G401 (cell line): ENCODE measurements around the gene KRTAP10-1. TPM values are rescaled to one million over a fixed set of nuclear protein-coding genes. Genes with fewer than 3 reads are reported as not detected.
"Not testable (repeated sequence)": the region's sequence is repeated elsewhere in the genome, so short reads cannot be mapped to it uniquely, and the experiment has no call there.

Experiments used
- DNase-seq: peaks from one replicate; pipeline ENCODE4 v3.0.0-alpha.2; 2015; ENCODE audit warnings: low spot score
- in situ Hi-C: cut with HindIII; loops from 2 replicates; pipeline ENCODE4 v1.10.0; 2016; ENCODE audit warnings: low sequenced_read_pairs, mixed read lengths
- total RNA-seq: library from RNA; depleted of rRNA; stranded (reverse); fragments of >200 nt; shearing (Covaris generic); gene quantifications from 2 replicates; pipeline ENCODE4 v1.2.3, GENCODE V29; 2014; rRNA removed

The KRTAP10-1 gene
- total RNA-seq = not detected in 2 replicates

DNA sequence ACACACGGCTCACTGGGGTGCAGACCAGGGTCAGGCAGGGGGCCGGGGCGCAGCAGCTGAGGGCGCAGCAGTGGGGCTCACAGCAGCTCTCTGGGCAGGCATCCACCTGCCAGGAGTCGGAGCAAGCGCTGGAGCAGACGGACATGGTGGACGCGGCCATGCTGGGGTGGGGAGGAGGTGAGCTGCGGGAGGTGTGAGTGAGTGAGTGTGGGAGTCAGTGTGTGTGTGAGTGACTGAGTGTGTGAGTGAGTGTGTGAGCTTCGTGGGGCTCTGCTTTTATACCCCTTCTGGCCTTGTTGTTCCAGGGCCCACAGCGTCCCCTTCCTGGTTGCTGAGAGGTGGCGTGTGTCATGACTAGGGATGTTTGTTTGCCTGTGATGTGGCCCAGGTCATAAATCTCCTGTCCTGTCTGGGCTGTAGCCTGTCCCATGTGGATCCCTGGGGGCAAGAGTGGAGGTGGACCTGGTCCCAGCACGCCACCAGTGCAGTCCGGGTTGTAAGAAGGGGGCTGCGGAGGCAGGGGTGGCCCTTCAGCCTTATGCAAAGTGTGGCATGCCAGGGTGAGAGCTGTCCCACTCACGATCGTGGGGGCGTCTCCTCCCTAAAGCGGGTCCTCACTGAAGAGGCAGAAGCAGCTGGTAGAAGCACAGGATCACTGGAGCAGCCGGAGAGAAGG is at the start of gene KRTAP10-1:
KRTAP10-1 (minus strand) TSS at position 205 of the 676 bp plus-strand sequence; CDS start at position 160, 45 bp downstream.
- in situ Hi-C loops = no loop called here

DNA sequence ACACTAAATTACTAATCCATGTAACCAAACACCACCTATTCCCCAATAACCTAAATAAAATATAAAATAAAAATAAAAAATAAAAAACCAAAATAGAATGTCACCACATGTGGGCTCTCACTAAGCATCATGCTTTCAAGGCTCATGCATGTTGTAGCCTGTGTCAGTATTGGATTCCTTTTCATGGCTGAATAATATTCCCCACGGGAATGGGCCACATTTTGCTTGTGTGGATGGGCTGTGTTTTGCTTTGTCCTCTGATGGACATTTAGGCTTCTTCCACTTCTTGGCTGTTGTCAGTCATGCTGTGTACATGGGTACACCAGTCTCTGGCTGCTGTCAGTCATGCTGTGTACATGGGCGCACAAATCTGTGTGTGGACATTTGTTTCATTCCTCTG is 49.1 kb upstream of the KRTAP10-1 start:
- no peak for DNase-seq
- in situ Hi-C loops = no loop called here

More for the DNA sequence above, at the start of gene KRTAP10-1:
- DNase-seq = no peak

GRCh38 chr21:44585892-44586291 is 45.9 kb upstream of the KRTAP10-1 start:
- no peak for DNase-seq
- in situ Hi-C loops = no loop called here

DNA sequence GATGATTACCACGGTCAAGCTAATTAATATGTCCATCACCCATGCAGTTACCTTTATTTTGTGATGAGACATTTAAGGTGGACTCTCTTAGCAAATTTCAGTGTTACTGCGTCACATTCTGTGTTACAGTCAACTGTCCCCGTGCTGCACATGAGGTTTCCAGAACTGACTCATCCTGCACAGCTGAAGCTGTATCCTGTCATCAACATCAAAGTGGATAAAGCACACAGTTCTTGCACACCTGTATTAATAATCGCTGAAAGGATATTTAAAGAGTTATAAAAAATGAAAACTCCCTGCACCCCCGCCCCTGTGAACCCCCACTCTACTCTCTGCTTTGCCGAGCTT is 43.8 kb upstream of the KRTAP10-1 start:
- in situ Hi-C loops = no loop called here
- no peak for DNase-seq

- no peak for DNase-seq
- in situ Hi-C loops = no loop called here
Observed at GRCh38 chr21:44583089-44583799, 43.2 kb upstream of the KRTAP10-1 start.

DNA sequence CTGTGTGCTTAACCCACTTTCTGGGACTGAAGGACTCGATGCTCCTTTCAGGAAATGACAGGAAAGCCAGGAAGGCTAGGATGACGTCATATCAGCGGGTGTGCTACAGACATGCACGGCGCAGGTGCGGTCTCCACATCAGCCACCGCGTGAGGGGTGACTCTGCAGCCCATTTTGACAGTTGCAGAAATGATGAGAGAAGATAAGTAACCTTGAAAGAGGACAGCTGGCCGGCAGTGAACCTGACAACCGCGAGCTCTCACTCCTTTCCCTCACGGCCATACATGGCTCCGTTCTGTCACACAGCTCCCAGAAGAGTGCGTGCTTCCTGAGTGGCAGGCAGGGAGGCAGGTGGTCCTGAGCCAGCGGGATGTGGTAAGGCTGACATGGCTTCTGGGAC is 42.1 kb upstream of the KRTAP10-1 start:
- in situ Hi-C loops = no loop called here
- no peak for DNase-seq

GRCh38 chr21:44581158-44581557 is 41.2 kb upstream of the KRTAP10-1 start:
- in situ Hi-C loops = no loop called here
- DNase-seq = no peak

GRCh38 chr21:44580231-44580821 is 40.3 kb upstream of the KRTAP10-1 start, which contains the start of gene KRTAP10-5:
TSS of gene KRTAP10-5 (minus strand) at chr21:44580604. CDS start at chr21:44580578, 26 bp downstream.
- in situ Hi-C loops, DNase-seq: not testable (repeated sequence)

- in situ Hi-C loops = no loop called here
- DNase-seq = peak; percentile 36
Observed at GRCh38 chr21:44579833-44580144, 39.8 kb upstream of the KRTAP10-1 start.

GRCh38 chr21:44579056-44579832 is 39.2 kb upstream of the KRTAP10-1 start:
- no peak for DNase-seq
- in situ Hi-C loops = no loop called here

GRCh38 chr21:44578371-44579055 is 38.5 kb upstream of the KRTAP10-1 start:
- in situ Hi-C loops = no loop called here
- DNase-seq = no peak

- in situ Hi-C loops = no loop called here
- no peak for DNase-seq
Observed at GRCh38 chr21:44576025-44576420, 36.0 kb upstream of the KRTAP10-1 start.

- no peak for DNase-seq
- in situ Hi-C loops = no loop called here
Observed at GRCh38 chr21:44575307-44576024, 35.5 kb upstream of the KRTAP10-1 start.

DNA sequence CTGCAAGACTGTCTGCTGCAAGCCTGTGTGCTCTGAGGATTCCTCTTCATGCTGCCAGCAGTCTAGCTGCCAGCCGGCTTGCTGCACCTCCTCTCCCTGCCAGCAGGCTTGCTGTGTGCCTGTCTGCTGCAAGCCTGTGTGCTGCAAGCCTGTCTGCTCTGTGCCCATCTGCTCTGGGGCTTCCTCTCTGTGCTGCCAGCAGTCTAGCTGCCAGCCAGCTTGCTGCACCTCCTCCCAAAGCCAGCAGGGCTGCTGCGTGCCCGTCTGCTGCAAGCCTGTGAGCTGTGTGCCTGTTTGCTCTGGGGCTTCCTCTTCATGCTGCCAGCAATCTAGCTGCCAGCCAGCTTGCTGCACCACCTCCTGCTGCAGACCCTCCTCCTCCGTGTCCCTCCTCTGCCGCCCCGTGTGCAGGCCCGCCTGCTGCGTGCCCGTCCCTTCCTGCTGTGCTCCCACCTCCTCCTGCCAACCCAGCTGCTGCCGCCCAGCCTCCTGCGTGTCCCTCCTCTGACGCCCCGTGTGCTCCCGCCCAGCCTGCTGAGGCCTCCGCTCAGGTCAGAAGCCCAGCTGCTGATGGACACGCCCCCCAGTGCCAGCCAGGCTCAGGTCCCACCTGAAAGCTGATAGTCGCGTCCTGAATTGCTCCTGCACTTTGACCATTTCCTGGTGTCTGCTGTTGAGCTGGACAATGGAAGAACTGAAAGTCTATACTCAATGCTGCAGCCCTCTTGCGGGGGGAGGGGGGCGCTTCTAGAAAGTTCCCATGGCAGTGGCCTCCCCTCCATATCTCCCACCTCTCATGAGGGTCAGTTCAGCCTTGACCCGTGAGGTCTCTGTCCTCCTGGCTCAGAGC is 34.7 kb upstream of the KRTAP10-1 start:
- DNase-seq = peak; percentile 4
- in situ Hi-C loops = no loop called here

DNA sequence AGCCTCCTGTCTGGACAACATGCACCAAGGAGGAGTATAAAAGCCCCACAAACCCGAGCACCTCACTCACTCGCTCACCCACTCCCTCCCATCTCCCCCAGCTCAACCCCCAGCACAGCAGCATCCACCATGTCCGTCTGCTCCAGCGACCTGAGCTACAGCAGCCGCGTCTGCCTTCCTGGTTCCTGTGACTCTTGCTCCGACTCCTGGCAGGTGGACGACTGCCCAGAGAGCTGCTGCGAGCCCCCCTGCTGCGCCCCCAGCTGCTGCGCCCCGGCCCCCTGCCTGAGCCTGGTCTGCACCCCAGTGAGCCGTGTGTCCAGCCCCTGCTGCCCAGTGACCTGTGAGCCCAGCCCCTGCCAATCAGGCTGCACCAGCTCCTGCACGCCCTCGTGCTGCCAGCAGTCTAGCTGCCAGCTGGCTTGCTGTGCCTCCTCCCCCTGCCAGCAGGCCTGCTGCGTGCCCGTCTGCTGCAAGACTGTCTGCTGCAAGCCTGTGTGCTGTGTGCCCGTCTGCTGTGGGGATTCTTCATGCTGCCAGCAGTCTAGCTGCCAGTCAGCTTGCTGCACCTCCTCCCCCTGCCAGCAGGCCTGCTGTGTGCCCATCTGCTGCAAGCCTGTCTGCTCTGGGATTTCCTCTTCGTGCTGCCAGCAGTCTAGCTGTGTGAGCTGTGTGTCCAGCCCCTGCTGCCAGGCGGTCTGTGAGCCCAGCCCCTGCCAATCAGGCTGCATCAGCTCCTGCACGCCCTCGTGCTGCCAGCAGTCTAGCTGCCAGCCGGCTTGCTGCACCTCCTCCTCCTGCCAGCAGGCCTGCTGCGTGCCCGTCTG is 33.8 kb upstream of the KRTAP10-1 start, which contains the start of gene KRTAP10-4:
KRTAP10-4 (plus strand) TSS at position 100 of the 827 bp plus-strand sequence; CDS start at position 130, 30 bp downstream.
- DNase-seq, in situ Hi-C loops: not testable (repeated sequence)

GRCh38 chr21:44572959-44573583 is 33.1 kb upstream of the KRTAP10-1 start:
- DNase-seq = no peak
- in situ Hi-C loops = no loop called here
